ENCODE results near the gene RAB11FIP3.
"Not testable (repeated sequence)": the region's sequence is repeated elsewhere in the genome, so short reads cannot be mapped to it uniquely, and the experiment has no call there.

Gene RAB11FIP3

DNA sequence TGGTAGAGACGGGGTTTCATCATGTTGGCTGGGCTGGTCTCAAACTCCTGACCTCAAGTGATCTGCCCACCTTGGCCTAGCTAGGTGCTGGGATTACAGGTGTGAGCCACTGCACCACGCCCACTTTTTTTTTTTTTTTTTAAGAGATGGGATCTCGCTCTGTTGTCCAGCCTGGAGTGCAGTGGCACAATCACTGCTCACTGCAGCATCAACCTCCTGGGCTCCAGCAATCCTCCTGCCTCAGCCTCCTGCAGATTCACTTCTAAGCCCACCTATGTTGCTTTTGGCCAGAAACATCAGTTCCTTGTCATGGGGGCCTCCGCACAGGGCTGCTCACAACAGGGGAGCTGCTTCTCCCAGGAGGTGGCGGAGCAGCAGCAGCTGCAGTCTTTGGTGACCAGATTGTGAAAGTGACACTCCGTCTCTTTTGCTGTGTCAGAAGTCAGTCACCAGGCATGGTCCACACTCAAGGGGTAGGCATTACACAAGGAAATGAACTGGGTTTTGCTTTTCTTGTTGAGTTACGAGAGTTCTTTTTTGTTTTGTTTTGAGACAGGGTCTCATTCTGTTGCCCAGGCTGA is 32.9 kb upstream of the RAB11FIP3 start:
- no peak for DNase-seq

DNA sequence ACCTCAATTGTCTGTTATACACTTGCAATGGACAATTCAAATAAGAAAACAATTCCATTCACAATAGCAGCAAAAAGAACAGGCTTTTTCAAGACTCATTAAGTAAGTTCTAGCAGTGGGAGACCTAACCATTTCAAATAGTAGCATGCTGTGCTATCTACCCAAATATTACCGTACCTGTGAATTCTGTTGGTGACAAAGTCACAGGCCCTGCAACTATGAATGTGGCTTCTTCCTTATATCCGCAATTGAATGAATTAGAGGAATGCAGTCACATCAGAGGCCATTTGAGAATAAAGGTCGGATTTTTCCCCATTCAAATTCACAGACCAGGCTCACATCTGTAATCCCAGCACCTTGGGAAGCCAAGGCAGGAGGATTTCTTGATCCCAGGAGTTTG is 29.2 kb upstream of the RAB11FIP3 start:
- DNase-seq: no peak

DNA sequence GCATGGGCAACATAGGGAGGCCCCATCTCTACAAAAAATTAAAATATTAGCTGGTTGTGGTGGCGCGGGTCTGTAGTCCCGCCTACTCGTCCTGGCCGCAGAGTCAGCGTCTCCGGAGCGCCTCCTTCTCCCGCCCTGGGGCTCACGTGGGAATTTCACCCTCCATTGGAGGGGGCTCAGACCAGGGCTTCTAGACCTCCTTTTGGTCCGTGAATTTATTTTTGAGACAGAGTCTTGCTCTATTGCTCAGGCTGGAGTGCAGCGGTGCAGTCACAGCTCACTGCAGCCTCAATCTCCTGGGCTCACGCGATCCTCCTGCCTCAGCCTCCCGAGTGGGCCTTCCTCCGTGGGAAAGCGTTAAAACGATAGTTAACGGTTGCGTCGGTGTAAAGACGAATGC is 28.8 kb upstream of the RAB11FIP3 start:
- DNase-seq: no peak

DNA sequence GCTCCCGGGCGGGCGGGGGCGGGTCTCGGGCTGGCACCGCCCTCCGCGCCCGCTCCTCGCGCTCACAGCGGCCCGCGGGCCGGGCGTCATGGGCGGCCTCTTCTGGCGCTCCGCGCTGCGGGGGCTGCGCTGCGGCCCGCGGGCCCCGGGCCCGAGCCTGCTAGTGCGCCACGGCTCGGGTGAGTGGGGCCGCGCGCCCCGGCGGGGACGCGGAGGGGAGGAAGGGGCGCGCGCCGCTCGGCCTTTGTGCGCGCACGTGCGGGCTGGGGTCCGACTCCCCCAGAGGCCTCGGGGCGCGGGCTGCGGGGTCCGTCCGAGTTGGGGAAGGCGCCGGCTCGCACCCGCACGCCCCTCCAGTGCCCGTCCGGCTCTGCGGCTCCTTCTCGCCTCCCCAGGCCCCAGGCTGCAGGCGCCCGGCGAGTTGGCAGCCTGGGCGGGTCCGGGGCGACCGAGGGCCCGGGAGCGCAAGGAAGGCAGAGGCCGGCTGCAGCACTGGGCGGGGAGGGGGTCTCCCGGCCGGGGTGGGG is 28.3 kb upstream of the RAB11FIP3 start, which contains the start of gene NME4:
Gene NME4, plus strand, starts transcription at position 65 of the 527 bp plus-strand sequence. Its CDS starts 24 bp downstream, at position 89.
- DNase-seq: no peak

DNA sequence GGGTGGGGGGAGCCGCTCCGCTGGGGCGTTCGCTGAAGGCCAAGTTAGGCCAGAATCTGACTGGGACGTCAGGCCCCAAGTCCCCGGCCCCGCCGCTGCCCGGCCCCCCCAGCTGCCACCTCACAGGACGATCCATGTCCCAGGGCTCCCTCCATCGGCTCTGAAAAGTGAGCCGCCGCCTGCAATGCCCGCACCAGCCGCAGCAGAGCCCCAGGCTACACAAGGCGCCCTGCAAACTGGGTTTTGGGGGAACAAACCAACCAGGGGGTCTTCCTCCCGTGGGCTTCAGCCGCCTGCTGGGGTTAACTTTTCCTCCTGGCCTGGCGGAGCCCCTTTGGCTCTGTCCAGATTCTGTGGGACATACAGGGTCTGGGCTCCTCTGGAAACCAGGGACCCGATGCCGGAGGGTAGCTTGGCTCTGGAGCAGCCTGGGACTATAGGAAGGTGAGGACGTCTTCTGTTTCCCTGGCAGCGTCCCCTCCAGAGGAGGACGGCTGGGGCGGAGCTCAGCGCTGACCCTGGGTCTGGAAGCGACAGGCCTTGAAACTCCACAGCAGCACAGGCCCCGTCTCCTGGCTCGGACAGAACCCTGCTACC is 27.6 kb upstream of the RAB11FIP3 start:
- DNase-seq: peak; percentile 74

DNA sequence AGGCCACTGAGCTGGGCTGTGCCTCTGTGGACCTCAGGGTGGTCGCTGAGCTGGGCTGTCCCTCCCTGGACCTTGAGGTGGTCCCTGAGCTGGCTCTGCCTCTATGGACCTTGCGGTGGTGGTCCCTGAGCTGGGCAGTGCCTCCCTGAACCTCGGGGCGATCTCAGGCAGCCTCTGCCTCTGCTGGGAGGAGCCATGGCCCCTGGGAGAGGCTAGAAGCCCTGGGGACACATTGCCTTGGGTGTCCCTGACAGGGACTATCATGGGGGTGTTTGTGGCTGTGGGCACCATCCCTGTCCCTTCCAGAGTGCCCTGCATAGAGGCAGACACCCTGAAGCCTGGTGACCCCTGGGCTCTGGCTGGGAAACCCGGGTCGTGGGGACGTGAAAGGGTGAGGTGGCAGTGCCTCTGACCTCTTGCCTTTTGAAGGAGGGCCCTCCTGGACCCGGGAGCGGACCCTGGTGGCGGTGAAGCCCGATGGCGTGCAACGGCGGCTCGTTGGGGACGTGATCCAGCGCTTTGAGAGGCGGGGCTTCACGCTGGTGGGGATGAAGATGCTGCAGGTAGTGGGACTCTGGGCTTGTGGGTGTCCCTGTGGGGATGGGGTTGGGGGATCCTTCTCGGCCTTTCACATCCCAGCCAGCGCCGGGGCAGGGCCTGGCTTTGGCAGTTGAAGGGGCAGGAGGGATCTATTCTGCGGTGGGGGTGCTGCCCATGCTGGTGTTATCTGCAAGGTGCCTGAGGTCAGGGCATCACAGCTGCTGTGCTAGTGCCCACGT is 26.7 kb upstream of the RAB11FIP3 start:
- no peak for DNase-seq

DNA sequence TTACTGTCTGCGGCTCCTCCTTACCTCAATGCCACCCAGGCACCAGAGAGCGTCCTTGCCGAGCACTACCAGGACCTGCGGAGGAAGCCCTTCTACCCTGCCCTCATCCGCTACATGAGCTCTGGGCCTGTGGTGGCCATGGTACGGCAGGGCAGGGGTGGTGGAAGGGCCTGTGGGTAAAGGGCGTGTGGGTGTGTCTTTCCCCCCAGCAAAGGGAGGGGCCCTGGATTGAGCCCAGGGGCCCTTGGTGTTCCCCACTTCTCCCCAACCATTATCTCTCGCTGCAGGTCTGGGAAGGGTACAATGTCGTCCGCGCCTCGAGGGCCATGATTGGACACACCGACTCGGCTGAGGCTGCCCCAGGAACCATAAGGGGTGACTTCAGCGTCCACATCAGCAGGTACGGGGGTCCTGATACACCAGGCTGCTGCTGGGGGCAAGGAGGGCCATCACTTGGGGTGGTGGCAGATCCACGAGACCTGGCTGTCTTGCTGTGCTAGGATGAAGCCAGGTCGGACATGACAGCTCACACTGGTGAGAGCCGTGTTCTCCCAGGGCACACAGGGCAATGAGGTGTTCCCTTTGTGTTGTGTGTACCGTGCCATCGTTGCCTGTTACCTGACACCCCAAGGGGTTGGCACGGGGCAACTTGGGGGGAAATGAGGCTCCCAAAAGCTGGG is 26.0 kb upstream of the RAB11FIP3 start:
- no peak for DNase-seq

DNA sequence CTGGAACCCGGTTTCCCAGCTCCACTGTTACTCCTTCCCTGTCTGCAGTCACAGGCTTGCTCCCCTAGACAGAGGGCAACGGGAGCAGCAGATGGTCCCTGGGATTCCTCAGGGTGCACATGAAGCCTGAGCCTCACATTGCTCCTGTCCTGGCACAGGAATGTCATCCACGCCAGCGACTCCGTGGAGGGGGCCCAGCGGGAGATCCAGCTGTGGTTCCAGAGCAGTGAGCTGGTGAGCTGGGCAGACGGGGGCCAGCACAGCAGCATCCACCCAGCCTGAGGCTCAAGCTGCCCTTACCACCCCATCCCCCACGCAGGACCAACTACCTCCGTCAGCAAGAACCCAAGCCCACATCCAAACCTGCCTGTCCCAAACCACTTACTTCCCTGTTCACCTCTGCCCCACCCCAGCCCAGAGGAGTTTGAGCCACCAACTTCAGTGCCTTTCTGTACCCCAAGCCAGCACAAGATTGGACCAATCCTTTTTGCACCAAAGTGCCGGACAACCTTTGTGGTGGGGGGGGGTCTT is 25.3 kb upstream of the RAB11FIP3 start:
- DNase-seq: no peak

DNA sequence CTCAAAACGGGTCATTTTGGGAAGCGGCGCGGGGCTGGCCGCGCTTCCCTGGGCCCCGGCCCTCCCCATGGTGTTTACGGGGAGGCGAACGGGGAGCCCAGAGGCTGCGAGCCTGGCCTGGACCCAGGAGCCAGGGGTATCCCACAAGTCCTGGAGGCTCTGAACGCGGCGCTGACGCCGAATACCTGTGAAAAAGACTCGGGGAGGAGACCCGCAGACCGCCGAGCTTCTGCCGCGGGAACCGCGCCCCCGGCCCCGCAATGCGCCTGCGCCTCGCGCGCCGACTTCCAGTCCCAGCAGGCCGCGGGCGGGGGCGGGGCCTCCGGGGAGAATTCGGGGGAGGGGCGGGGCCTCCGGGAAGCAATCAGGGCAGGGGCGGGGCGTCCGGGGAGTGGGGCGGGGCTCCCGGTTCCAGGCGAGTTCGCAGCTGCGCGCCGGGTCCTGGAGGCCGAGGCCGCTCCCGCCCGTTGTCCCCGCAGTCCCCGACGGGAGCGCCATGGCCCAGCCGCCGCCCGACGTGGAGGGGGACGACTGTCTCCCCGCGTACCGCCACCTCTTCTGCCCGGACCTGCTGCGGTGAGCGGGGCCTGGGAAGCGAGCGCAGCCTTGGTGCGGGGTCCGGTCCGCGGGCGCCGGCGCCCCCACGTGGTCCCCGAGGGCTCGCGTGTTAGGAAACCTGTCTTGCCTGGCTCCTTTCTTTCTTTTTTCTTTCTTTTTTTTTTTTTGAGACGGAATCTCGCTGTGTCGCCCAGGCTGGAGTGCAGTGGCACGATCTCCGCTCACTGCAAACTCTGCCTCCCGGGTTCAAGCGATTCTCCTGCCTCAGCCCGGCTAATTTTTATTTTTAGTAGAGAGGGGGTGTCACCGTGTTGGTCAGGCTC is 23.7 kb upstream of the RAB11FIP3 start, which contains the start of gene DECR2:
Gene DECR2, plus strand, starts transcription at position 418 of the 881 bp plus-strand sequence. Its CDS starts 79 bp downstream, at position 497.
- DNase-seq: peak; percentile 96

DNA sequence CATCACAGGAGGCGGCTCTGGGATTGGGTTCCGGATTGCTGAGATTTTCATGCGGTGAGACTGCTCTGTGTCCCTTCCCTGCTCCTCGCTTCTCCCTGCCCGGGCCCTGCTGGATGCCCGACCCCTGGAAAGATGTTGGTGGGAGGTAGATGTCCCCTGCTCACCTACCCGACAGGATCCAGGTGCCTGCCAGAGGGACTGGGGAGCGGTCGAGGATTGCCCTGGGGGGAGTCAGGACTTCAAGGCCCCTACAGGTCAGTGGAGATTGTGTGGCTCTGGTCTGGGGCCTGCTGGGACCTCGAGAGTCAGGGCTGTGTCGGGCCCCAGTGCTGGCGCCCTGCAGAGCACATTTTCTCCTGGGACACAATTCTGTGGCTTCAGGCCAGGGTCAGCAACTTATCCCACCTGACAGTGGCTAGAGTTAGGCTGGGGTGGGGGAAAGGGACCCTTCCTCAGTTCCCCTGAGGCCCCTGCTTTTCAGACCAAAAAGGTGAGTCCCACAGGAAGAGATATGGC is 20.4 kb upstream of the RAB11FIP3 start:
- DNase-seq: no peak

DNA sequence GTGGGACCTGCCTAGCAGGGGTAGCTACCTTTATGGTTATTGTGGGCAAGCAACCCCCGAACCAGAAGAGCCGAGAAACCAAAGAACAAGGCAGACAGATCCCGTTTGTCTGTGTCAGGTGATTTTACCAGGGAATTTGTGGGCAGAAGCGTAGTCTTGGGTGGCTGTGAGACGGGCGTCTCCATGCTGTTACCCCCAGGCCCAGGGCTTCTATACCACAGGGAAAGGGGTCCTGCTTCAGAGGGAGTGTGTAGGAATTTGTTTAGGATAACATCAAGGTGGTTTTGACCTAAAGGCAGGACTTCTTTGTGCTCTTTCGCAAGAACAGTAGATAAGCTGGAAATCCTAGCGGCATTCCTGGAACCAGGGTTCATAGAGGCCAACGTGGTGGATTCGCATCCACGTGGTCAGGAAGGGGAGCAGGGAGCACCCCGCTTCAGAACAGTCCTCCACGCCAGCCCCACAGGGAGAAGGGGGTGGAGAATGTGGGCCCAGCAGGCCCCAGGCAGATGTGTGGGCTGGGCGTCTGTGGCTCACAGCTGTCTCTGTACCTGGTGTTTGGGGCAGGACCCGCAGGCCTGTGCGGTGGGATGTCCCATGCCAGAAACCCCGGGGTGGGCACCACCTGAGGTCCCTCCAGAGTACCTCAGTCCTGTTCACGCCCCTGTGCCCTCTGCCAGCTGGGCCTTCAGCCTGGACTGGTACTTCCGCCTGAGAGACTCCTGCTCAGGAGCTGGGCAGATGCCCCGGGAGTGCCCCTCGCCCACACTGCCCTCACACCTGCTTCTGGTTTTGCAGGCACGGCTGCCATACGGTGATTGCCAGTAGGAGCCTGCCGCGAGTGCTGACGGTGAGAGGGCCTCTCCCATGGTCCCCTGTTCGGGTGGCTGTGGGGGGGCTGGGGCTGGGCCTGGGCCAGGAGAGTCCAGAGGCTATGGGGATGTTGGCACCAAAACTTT is 19.6 kb upstream of the RAB11FIP3 start:
- DNase-seq: no peak

DNA sequence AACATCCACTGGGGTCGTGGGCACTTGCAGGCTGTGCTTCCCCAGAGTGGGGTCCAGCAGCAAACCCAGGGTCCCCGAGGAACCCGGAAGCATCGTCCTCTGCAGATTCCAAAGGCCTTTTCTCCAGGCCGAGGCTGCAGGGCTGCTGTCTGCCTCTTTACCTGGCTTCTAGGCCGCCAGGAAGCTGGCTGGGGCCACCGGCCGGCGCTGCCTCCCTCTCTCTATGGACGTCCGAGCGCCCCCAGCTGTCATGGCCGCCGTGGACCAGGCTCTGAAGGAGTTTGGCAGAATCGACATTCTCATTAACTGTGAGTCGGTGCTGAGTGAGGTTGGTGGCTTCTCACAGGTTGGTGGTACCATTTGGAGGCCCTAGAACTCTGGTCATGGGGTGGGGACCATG is 18.2 kb upstream of the RAB11FIP3 start:
- DNase-seq: no peak

DNA sequence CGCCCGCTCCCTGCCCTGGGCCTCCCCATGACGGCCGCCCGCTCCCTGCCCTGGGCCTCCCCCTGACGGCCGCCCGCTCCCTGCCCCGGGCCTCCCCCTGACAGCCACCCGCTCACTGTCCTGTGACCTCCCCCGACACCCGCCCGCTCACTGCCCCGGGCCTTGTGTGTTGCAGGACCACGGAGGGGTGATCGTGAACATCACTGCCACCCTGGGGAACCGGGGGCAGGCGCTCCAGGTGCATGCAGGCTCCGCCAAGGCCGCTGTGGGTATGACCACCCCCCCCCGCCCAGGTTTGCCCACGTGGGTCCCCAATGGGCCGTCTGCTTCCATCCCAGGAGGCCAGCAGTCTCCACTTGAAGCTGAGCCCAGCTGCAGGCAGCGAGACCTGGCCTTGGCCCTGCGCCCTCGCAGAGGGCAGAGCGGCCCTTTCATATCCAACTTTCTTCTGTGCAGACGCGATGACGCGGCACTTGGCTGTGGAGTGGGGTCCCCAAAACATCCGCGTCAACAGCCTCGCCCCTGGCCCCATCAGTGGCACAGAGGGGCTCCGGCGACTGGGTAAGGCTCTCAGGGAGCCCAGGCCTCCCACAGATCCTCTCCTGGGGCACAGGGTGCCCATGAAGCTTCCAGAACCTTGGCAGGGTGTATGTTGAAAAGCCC is 14.8 kb upstream of the RAB11FIP3 start:
- DNase-seq: no peak

DNA sequence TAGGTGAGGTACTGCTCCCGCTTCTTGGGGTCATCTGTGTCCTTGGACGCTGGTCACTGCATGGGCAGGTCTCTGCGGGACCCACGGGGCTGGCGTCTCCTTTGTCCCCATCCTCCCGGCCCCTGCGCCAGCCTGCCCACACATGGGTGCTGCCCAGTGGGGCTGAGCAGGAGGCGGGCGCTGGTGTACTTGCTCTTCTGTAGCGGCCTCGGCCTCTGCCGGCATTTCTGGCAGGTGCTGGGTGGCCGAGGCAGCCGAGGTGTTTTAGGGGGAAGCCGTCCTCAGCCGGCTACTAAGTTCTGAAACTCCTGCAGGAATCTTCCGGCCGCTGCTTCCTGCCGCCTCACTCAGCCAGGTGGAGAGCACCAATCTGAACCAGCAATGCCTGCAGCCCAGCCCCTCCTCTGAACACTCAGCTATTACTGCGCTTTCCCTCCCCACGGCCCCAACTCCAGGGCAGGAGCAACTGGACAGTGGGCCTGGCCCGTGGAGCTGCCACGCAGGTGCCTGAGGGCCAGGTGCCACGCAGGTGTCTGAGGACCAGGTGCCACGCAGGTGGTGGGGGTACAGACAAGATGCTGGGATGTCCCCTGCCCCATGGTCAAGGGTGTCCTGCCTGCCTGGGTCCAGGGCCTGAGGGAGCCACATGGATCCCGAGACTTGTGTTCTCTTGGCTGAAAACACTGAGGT is 13.7 kb upstream of the RAB11FIP3 start:
- DNase-seq: no peak

DNA sequence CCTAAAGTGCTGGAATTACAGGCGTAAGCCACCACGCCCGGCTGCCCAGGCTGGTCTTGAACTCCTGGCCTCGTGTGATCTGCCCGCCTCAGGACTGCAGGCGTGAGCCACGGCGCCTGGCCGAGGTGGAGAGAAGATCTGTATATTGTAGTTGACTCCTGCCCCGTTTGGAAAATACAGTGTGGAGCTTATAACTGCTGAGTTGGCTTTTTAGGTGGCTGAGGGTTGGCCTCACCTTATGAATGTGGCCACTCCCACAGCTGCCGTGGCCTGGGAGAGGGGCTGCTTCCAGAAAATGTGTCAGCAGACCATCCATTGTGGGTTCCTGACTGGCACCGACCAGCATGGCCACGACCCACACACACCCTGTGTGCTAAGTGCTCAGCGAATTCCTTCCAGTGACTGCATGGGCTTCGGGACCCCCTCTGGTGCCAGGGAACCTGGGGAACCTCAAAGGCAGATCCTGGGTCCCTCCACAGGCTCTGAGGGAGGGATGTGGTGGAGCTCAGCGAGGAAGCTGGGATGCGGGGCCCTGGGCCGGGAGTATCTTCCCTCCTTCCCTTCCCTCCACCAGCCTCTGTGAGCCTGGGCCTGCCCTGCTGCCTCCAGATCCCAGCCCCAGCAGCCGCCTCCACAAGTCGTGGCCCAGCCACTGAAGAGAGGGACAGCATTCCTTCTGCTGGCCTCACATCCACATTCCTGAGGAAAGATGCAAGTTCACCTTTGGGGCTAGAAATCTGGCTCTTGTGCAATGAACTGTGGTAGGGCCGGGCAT is 10.9 kb upstream of the RAB11FIP3 start:
- no peak for DNase-seq

DNA sequence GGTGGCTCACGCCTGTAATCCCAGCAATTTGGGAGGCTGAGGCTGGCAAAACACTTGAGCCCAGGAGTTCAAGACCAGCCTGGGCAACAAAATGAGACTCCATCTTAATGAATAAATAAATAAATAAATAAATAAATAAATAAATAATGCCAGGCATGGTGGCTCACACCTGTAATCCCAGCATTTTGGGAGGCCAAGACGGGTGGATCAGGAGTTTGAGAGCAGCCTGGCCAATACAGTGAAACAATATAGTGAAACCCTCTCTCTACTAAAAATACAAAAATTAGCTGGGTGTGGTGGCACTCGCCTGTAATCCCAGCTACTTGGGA is 10.3 kb upstream of the RAB11FIP3 start:
- DNase-seq: not testable (repeated sequence)

DNA sequence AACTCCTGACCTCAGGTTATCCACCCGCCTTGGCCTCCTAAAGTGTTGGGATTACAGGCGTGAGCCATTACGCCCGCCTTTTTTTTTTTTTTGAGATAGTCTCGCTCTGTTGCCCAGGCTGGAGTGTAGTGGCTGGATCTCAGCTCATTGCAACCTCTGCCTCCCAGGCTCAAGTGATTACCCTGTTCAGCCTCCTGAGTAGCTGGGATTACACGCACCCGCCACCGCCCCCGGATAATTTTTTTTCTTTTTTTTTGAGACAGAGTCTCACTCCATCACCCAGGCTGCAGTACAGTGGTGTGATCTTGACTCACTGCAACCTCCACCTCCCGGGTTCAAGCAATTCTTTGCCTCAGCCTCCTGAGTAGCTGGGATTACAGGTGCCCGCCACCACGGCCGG is 3.3 kb upstream of the RAB11FIP3 start:
- DNase-seq: not testable (repeated sequence)

DNA sequence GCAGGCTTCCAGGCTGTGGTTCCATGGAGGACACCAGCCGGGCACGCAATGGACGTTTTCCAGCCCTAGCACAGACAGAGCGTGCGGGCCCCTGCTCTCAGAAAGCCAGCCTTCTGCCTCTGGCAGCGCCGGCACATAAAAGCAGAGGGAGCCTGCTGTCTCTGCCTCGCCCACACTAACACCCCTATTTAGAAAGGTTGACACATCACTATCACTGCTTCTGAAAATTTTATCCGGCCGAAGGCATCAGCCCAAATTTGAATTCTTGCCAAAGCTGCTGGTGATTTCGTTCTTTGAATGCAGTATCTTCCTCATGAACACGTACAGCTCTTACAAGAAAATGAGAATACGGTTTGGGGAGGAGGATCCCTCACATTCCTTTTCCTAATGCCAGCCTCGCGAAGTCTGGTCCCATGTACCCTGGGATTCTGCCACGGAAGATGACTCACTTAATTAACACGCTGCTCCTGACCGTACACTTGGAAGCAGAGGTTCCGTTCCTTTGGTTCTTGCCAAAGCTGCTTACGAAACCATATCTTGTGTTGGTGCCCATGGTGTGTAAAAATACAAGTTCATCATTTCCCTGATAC is 1.3 kb upstream of the RAB11FIP3 start:
- peak; percentile 76 for DNase-seq

Measured in T1000 (cell line).